ENCODE data around the gene XPOT.

GRCh38 chr12:64404470-64405256, 471 bp downstream of the XPOT start:
- TF ChIP-seq CTCF (IDR thresholded peaks at IDR 0.05; ENCODE audit: low read length) (no peak), EZH2 (IDR thresholded peaks at IDR 0.05; ENCODE audit: borderline replicate concordance, low read length) (no peak)

Data from OCI-LY1 (cell line).